Activated CD4-positive, alpha-beta T cell treated with anti-CD3 and anti-CD28 coated beads, Interleukin-2, amount 10 ng/mL, durations not matched to agents 24 days and 14 days (primary cell): ENCODE measurements around the gene PTPRN2. TPM values are rescaled to one million over a fixed set of nuclear protein-coding genes. Genes with fewer than 3 reads are reported as not detected.
"Not testable (repeated sequence)": the region's sequence is repeated elsewhere in the genome, so short reads cannot be mapped to it uniquely, and the experiment has no call there.

Experiments used
- DNase-seq: peaks from one replicate; pipeline ENCODE4 v3.0.0; 2022
- H3K27ac Mint-ChIP-seq: one replicate; pipeline ENCODE4 v1.8.0; 2022; ENCODE audit warnings: mild to moderate bottlenecking, mixed read lengths
- H3K27me3 Mint-ChIP-seq: one replicate; pipeline ENCODE4 v1.8.0; 2022; ENCODE audit warnings: mixed read lengths
- H3K36me3 Mint-ChIP-seq: one replicate; pipeline ENCODE4 v1.8.0; 2022; ENCODE audit warnings: low read depth, mild to moderate bottlenecking, mixed read lengths
- H3K4me1 Mint-ChIP-seq: one replicate; pipeline ENCODE4 v1.8.0; 2021; ENCODE audit warnings: mixed read lengths
- H3K4me3 Mint-ChIP-seq: one replicate; pipeline ENCODE4 v1.8.0; 2022; ENCODE audit warnings: mild to moderate bottlenecking, moderate library complexity, mixed read lengths
- H3K9me3 Mint-ChIP-seq: one replicate; pipeline ENCODE4 v1.8.0; 2021; ENCODE audit warnings: mixed read lengths
- intact Hi-C: fragments of 100-400 bp; cut with micrococcal nuclease; formaldehyde crosslinking; loops from one replicate; pipeline ENCODE4 v1.15.1; 2023
- total RNA-seq: library from RNA; stranded (reverse); gene quantifications from 2 replicates; pipeline ENCODE4 v1.2.3, GENCODE V29; 2022

The PTPRN2 gene
- total RNA-seq, 1 donor from 2014 or later = 0.33 TPM

DNA sequence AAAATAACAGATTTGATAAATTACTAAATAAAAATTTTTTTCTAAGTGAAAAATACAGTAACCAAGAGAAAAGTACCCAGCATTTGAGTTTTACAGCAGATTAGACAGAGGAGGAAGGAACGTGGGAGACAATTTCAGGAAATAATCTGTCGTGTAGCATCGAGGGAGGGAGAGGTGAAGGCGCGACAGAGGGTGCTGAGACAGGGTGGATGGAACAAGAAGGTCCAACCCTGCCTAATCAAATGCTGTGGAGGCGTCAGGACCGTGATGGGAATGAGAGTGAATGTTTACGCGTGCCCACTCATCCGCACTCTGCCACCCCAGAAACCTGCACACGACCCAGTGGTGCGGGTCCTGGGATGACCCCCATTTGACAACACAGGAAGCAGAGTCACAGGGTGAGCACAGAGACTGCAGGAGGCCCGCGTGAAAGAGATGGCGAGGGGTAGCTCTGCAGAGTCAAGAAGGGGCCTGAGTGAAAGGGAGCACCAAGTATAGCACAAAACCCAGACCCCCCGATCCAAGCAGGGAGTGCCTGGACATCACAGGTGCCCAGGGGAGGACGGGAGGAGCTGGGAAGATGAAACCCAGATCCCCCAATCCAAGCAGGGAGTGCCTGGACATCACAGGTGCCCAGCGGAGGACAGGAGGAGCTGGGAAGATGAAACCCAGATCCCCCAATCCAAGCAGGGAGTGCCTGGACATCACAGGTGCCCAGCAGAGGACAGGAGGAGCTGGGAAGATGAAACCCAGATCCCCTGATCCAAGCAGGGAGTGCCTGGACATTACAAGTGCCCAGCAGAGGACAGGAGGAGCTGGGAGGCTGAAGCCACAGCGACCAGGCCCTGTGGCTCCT is 691.9 kb downstream of the PTPRN2 start:
- peaks cover 6% of the 10 kb centered on the region for H3K4me1 Mint-ChIP-seq

DNA sequence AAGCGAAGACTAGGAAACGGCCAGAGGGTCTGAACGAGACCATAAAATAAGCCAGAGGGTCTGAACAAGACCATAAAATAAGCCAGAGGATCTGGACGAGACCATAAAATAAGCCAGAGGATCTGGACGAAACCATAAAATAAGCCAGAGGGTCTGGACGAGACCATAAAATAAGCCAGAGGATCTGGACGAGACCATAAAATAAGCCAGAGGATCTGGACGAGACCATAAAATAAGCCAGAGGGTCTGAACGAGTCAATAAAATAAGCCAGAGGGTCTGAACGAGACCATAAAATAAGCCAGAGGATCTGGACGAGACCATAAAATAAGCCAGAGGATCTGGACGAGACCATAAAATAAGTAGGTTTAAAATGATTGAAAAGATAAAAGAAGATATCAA is 692.5 kb downstream of the PTPRN2 start:
- H3K9me3 Mint-ChIP-seq, H3K36me3 Mint-ChIP-seq, H3K4me1 Mint-ChIP-seq, H3K27me3 Mint-ChIP-seq, H3K27ac Mint-ChIP-seq, DNase-seq, H3K4me3 Mint-ChIP-seq, intact Hi-C loops: not testable (repeated sequence)

More for the DNA sequence above, 691.9 kb downstream of the PTPRN2 start:
- no peak for DNase-seq
- H3K9me3 Mint-ChIP-seq = no peaks in the 10 kb centered on the region
- intact Hi-C loops = no loop called here
- H3K4me3 Mint-ChIP-seq = no peak overlapping the region
- H3K27me3 Mint-ChIP-seq = no peaks in the 10 kb centered on the region
- no peaks in the 10 kb centered on the region for H3K36me3 Mint-ChIP-seq
- H3K27ac Mint-ChIP-seq = no peak overlapping the region

DNA sequence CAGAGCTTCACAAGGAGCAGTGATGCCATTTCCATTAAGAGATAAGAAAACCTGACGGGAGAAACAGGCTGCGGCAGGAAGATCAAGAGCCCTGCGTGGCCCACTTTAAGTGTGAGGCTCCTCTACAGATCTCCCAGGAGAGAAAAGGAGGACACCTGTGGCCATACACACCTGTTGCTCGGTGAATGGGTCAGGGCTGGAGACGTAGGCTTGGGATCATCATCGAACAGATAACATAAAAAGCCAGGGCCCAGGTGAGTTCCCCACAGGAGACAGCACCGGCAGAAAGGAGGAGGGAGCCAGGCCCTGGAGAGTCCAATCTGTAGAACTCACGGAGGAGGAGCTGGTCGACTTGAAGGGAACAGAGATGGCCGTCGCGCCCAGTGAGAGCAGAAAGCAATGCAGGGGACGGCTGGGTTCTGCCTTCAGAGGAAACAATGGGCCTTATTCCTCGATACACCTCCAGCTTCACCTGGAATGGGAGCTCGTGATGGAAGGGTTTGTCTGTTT is 694.0 kb downstream of the PTPRN2 start:
- no peaks in the 10 kb centered on the region for H3K36me3 Mint-ChIP-seq
- H3K27me3 Mint-ChIP-seq = no peaks in the 10 kb centered on the region
- intact Hi-C loops = no loop called here
- peaks cover 6% of the 10 kb centered on the region for H3K4me1 Mint-ChIP-seq
- H3K4me3 Mint-ChIP-seq = no peak overlapping the region
- H3K9me3 Mint-ChIP-seq = no peaks in the 10 kb centered on the region
- H3K27ac Mint-ChIP-seq = no peak overlapping the region
- no peak for DNase-seq

DNA sequence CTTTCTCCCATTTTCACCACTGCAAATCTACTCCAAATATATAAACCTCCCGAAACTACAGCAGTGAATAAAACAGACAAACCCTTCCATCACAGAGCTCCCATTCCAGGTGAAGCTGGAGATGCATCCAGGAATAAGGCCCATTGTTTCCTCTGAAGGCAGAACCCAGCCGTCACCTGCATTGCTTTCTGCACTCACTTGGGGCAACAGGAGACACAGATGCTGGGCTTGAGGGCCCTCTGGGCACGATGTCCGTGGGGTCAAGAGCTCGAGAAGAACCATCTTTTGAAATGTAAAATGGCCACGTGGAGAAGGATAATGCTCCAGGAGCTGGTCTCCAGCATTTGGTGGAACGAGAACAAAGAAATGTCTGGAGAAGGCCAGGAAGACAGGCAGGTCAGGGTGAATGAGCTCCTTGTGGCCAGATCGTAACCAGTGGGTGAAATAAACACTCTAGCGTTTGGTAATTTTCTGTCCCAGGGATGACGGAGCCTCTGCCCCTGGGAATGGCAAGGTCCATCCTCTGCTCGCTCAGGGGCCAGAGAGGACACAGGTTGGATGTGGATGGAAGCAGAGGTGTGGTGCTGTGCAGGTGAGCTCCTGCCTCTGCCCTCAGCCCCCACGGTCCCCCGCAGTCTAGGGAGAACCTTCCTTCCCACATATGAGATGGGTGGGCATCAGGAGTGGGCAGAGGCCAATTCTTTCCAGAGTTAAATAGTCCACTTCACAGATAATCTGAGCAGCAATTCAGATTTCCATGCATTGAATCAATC is 694.7 kb downstream of the PTPRN2 start:
- intact Hi-C loops = no loop called here
- Mint-ChIP-seq H3K36me3 (no peaks in the 10 kb centered on the region), H3K27me3 (no peaks in the 10 kb centered on the region), H3K4me3 (no peak overlapping the region), H3K9me3 (no peaks in the 10 kb centered on the region), H3K4me1 (peaks cover 6% of the 10 kb centered on the region), H3K27ac (no peak overlapping the region)
- no peak for DNase-seq

DNA sequence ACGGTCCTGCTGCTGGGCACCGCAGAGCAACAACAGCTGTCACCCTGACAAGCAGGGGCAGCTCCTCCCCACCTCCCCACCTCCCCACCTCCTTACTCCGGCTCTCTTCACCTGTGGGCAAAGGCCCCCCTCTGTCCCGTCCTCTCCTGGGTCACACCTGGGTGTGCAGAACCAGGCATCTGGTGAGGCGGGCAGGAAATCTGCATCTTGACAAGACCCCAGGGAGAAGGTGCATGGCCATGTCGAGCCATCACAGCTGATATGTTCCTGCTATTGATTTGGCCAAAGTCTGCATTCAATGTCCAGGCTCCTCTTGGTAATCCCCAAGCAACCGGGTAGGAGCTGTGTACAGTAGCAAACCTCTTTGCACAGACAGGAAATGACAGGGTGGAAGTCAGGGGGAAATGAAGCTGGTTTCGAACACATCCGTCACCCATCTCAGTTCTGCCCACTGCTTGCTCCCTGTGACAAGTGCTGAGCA is 696.7 kb downstream of the PTPRN2 start:
- Mint-ChIP-seq H3K36me3 (no peaks in the 10 kb centered on the region), H3K4me3 (no peak overlapping the region), H3K27ac (no peak overlapping the region), H3K27me3 (no peaks in the 10 kb centered on the region), H3K4me1 (peaks cover 6% of the 10 kb centered on the region), H3K9me3 (no peaks in the 10 kb centered on the region)
- no peak for DNase-seq
- intact Hi-C loops = no loop called here

DNA sequence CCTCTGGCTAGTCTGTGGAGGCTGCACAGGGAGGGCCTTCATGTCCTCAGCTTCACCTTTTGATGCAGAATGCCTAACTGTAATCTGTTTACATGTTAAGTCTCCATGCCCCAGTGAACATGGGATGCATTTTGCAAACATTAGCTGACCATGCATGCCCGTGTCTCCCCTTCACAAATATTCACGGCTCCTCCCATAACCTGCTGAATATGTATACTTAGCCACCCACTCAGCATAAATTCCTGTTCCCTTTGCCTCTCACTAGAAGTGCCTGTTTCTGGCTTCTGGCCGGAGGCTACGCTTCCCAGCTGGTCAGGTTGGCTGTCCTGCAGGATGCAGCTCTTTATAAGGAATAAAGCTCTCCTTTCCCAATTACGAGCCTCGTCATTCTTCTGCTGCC is 698.1 kb downstream of the PTPRN2 start:
- H3K27me3 Mint-ChIP-seq = no peaks in the 10 kb centered on the region
- H3K9me3 Mint-ChIP-seq = no peaks in the 10 kb centered on the region
- no peak overlapping the region for H3K27ac Mint-ChIP-seq
- no peaks in the 10 kb centered on the region for H3K36me3 Mint-ChIP-seq
- H3K4me1 Mint-ChIP-seq = peaks cover 6% of the 10 kb centered on the region
- DNase-seq = no peak
- no peak overlapping the region for H3K4me3 Mint-ChIP-seq
- intact Hi-C loops = no loop called here

DNA sequence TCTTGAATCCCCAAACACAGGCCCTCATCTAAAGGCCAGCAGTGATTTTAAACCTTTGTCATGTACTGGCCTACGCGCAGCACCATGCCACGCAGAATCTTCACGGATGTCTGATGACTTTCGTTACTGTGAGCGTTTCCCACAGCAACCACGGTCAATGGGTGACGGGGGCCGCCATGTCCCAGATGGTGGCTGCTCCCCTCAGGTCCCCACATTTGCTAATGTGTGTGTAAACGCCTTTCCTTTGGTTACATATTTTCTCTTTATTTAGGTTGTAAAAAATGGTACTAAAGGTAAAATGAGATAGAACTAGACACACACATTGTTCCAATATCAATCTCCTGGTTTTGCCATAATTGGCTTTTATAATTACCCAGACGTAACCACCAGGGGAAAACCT is 699.0 kb downstream of the PTPRN2 start:
- H3K36me3 Mint-ChIP-seq = no peaks in the 10 kb centered on the region
- H3K9me3 Mint-ChIP-seq = no peaks in the 10 kb centered on the region
- H3K27me3 Mint-ChIP-seq = no peaks in the 10 kb centered on the region
- no peak overlapping the region for H3K4me3 Mint-ChIP-seq
- no peak overlapping the region for H3K27ac Mint-ChIP-seq
- DNase-seq = no peak
- intact Hi-C loops = no loop called here
- peaks cover 6% of the 10 kb centered on the region for H3K4me1 Mint-ChIP-seq

DNA sequence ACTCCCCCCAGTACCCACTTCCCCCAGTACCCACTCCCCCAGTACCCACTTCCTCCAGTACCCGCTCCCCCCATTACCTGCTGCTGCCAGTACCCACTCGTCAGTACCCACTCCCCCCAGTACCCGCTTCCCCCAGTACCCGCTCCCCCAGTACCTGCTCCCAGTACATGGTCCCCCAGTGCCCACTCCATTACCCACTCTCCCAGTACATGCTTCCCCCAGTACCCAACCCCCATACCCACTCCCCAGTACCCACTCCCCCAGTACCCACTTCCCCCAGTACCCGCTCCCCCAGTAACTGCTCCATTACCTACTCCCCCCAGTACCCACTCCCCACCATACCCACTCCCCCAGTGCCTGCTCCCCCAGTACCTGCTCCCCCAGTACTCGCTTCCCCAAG is 700.2 kb downstream of the PTPRN2 start:
- Mint-ChIP-seq H3K27ac (no peak overlapping the region), H3K9me3 (no peaks in the 10 kb centered on the region), H3K36me3 (no peaks in the 10 kb centered on the region), H3K4me3 (no peak overlapping the region), H3K4me1 (peaks cover 6% of the 10 kb centered on the region), H3K27me3 (no peaks in the 10 kb centered on the region)
- intact Hi-C loops = no loop called here
- DNase-seq = no peak

DNA sequence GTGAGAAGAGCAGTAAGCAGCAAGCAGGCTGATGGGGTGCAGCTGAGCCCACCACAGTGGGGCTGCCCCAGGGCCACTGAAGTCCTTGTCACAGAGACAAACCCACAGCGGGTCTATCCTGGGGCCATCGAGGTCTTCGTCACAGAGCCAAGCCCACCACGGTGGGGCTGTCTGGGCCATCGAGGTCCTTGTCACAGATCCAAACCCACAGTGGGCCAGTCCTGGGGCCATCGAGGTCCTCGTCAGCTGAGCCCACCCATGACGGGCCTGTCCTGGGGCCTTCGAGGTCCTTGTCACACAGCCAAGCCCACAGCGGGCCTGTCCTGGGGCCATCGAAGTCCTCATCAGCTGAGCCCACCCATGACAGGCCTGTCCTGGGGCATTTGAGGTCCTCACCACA is 700.9 kb downstream of the PTPRN2 start:
- intact Hi-C loops = no loop called here
- Mint-ChIP-seq H3K27me3 (no peaks in the 10 kb centered on the region), H3K36me3 (no peaks in the 10 kb centered on the region), H3K9me3 (no peaks in the 10 kb centered on the region), H3K4me1 (peaks cover 6% of the 10 kb centered on the region), H3K27ac (no peak overlapping the region), H3K4me3 (no peak overlapping the region)
- no peak for DNase-seq

DNA sequence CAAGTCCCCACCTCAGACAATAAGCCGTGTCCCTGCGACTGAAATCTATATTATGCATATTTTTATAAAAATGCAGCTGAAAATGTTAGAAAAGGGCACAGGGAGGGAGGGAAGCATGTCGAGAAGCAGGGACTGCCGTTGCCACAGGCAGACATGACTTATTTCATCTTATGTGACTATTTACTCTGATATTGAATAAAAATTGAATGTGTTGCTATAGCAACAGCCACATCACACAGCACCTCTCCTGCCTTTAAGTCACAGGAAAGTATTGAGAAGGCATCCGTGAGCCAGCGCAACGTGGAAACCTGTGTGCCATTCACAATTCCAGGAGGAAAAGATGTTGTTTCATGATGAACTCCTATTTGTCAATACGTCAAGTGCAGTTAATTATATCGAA is 701.4 kb downstream of the PTPRN2 start:
- Mint-ChIP-seq H3K4me1 (peaks cover 4% of the 10 kb centered on the region), H3K27ac (no peak overlapping the region), H3K9me3 (no peaks in the 10 kb centered on the region), H3K36me3 (no peaks in the 10 kb centered on the region), H3K27me3 (no peaks in the 10 kb centered on the region), H3K4me3 (no peak overlapping the region)
- DNase-seq = no peak
- intact Hi-C loops = no loop called here

DNA sequence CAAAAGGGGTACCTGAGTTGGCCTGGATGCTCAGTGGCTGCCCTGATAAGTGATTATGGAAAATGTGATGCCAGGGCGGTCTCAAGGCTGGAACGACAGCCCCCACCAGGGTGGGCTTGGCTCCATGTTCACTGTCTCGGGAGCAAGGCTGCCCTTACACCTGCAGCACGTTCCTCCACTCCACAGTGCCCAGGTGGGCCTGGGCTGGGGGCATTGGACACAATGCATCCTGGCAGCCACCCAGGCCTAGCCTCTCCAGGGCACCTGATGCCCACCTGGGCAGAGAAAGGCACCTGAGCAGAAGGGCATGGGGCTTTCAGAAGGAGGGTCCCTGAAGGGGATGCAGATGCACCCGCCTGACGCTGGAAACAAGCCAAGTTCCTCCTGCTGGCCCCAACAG is 702.5 kb downstream of the PTPRN2 start:
- H3K4me3 Mint-ChIP-seq = no peak overlapping the region

DNA sequence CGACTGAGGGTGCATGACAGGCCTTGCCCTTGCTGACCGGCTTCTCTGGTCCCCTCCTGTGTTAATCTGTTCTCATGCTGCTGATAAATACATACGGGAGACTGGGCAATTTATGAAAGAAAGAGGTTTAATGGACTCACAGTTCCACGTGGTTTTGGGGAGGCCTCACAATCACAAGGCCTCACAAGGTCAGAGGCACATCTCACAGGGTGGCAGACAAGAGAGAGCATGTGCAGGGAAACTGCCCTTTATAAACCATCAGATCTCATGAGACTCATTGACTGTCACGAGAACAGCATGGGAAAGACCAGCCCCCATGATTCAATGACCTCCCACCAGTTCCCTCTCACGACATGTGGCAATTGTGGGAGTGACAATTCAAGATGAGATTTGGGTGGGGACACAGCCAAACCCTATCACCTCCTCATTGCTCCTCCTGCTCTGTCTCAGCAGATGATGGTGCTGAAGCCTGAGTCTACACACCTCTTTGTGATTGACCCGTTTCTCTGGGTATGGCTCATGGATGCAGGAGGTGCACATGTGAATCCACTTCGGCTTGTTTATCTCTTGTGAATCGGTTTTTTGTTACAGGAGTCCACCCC is 703.1 kb downstream of the PTPRN2 start:
- peaks cover 6% of the 10 kb centered on the region for H3K36me3 Mint-ChIP-seq

More for the DNA sequence above, 702.5 kb downstream of the PTPRN2 start:
- no peaks in the 10 kb centered on the region for H3K27me3 Mint-ChIP-seq
- H3K36me3 Mint-ChIP-seq = peaks cover 6% of the 10 kb centered on the region
- DNase-seq = no peak
- peaks cover 2% of the 10 kb centered on the region for H3K4me1 Mint-ChIP-seq
- peaks cover 8% of the 10 kb centered on the region for H3K9me3 Mint-ChIP-seq
- intact Hi-C loops = no loop called here
- H3K27ac Mint-ChIP-seq = no peak overlapping the region

DNA sequence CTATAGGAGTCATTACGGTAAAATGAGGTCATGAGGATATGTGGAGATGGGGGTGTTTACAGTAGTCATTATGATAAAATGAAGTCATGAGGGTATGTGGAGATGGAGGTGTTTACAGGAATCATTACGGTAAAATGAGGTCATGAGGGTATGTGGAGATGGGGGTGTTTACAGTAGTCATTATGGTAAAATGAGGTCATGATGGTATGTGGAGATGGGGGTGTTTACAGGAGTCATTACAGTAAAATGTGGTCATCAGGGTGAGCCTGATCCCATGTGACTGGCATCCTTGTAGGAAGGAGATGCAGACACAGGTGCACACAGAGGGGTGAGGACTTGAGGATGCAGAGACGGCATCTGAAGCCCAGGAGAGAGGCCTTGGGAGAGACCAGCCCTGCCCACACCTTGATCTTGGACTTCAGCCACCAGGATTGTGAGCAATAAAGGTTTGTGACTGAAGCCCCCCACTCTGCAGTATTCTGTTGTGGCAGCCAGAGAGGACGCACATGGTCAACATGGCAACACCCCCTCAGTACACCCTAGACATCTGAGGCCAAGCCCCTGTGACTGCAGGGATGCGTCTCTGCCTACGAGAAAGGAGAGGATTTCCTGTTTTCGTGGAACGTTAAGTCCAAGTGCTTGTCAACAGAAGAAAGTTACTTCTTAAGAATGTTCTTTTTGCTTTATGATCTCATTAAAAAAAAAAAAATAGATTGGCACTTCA is 706.4 kb downstream of the PTPRN2 start:
- DNase-seq = no peak
- peaks cover 6% of the 10 kb centered on the region for H3K36me3 Mint-ChIP-seq
- H3K27ac Mint-ChIP-seq = no peak overlapping the region
- H3K27me3 Mint-ChIP-seq = no peaks in the 10 kb centered on the region
- no peak overlapping the region for H3K4me3 Mint-ChIP-seq
- H3K4me1 Mint-ChIP-seq = peaks cover 2% of the 10 kb centered on the region
- peaks cover 10% of the 10 kb centered on the region for H3K9me3 Mint-ChIP-seq
- intact Hi-C loops = no loop called here

More for the DNA sequence above, 703.1 kb downstream of the PTPRN2 start:
- Mint-ChIP-seq H3K9me3 (peaks cover 10% of the 10 kb centered on the region), H3K27me3 (no peaks in the 10 kb centered on the region), H3K4me1 (peaks cover 2% of the 10 kb centered on the region), H3K4me3 (no peak overlapping the region), H3K27ac (no peak overlapping the region)
- no peak for DNase-seq
- intact Hi-C loops = no loop called here
